Progenitor cell of endocrine pancreas (in vitro differentiated cells): Measurements from ENCODE around the gene PPP3CA. TPM values are rescaled to one million over a fixed set of nuclear protein-coding genes. Genes with fewer than 3 reads are reported as not detected.
A peak's percentile ranks its signal among the peaks of the same experiment; 100 is the strongest.

Experiments
- DNase-seq: peaks from one replicate; pipeline ENCODE4 v3.0.0; 2021; ENCODE audit warnings: low spot score; ENCODE audit not compliant: unreplicated experiment
- H3K27ac Mint-ChIP-seq: 2 replicates; pipeline ENCODE4 v1.8.0; 2021; ENCODE audit warnings: mild to moderate bottlenecking, moderate library complexity, mixed read lengths
- H3K27me3 Mint-ChIP-seq: 2 replicates; pipeline ENCODE4 v1.8.0; 2021; ENCODE audit warnings: mixed read lengths
- H3K36me3 Mint-ChIP-seq: 2 replicates; pipeline ENCODE4 v1.8.0; 2022; ENCODE audit warnings: mixed read lengths; ENCODE audit not compliant: insufficient read depth
- H3K4me1 Mint-ChIP-seq: 2 replicates; pipeline ENCODE4 v1.8.0; 2021; ENCODE audit warnings: low read depth, mixed read lengths
- H3K4me3 Mint-ChIP-seq: 2 replicates; pipeline ENCODE4 v1.8.0; 2021; ENCODE audit warnings: low read depth, mild to moderate bottlenecking, moderate library complexity, mixed read lengths
- H3K9me3 Mint-ChIP-seq: 2 replicates; pipeline ENCODE4 v1.8.0; 2021; ENCODE audit warnings: low read depth, mixed read lengths
- total RNA-seq: library from RNA; stranded (reverse); gene quantifications from 2 replicates; pipeline ENCODE4 v1.2.1, GENCODE V29; 2021
- TF ChIP-seq, protein P1 (sequence below): fragments of 200-600 bp; sonication (generic); IDR thresholded peaks from one replicate; pipeline ENCODE4 v1.5.0; 2021; ENCODE audit warnings: antibody characterized with exemption, mild to moderate bottlenecking; ENCODE audit not compliant: unreplicated experiment

The PPP3CA gene
- total RNA-seq, 1 donor from 2014 or later = 22.5 TPM

DNA sequence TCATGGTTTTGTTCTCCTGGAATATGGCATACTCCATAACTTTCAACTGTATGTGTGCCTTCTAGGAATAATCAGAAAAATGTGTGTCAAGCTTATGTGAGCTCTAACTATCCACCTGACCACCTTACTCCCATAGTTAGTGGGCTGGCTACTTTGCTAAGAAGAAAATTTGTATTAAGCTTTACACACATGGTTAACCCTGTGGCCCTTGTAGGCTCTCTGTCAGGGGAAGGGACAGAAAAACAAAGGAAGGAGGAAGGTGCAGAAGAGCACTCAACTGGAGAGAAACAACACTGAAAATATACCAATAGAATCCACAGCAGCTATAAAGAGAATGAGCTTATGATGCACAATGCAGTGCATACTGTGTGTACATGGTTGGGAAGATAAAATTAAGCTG, 84.6 kb downstream of the PPP3CA start:
- no peak overlapping the region for H3K4me3 Mint-ChIP-seq
- TF ChIP-seq, protein P1, sequence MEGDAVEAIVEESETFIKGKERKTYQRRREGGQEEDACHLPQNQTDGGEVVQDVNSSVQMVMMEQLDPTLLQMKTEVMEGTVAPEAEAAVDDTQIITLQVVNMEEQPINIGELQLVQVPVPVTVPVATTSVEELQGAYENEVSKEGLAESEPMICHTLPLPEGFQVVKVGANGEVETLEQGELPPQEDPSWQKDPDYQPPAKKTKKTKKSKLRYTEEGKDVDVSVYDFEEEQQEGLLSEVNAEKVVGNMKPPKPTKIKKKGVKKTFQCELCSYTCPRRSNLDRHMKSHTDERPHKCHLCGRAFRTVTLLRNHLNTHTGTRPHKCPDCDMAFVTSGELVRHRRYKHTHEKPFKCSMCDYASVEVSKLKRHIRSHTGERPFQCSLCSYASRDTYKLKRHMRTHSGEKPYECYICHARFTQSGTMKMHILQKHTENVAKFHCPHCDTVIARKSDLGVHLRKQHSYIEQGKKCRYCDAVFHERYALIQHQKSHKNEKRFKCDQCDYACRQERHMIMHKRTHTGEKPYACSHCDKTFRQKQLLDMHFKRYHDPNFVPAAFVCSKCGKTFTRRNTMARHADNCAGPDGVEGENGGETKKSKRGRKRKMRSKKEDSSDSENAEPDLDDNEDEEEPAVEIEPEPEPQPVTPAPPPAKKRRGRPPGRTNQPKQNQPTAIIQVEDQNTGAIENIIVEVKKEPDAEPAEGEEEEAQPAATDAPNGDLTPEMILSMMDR = no peak
- peaks cover 48% of the 10 kb centered on the region for H3K4me1 Mint-ChIP-seq
- H3K27me3 Mint-ChIP-seq = no peaks in the 10 kb centered on the region
- peak overlapping the region; percentile 53 for H3K27ac Mint-ChIP-seq
- DNase-seq = no peak
- H3K36me3 Mint-ChIP-seq = no peaks in the 10 kb centered on the region
- H3K9me3 Mint-ChIP-seq = no peaks in the 10 kb centered on the region

DNA sequence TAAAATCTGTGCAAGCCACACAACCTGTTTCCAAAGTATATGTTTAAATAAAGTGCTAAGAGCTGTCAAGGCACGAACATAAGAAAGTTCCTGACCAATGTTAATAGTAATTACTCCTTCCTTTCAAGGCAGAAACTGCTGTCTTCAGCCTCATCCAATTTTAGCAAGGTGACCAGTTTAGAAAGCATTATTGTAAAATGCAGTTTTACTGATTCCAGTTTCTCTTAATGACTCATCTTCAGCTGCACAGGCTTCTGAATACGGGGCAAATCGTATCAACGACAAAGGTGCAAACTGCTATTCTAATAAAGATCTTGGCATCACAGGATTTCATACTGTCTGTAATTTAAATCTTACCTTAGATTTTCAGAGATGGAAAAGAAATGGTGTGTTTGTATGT, 87.5 kb downstream of the PPP3CA start:
- Mint-ChIP-seq H3K27me3 (no peaks in the 10 kb centered on the region), H3K9me3 (no peaks in the 10 kb centered on the region), H3K4me1 (peaks cover 61% of the 10 kb centered on the region), H3K36me3 (no peaks in the 10 kb centered on the region), H3K4me3 (no peak overlapping the region), H3K27ac (no peak overlapping the region)
- TF ChIP-seq, protein P1 = no peak
- no peak for DNase-seq

DNA sequence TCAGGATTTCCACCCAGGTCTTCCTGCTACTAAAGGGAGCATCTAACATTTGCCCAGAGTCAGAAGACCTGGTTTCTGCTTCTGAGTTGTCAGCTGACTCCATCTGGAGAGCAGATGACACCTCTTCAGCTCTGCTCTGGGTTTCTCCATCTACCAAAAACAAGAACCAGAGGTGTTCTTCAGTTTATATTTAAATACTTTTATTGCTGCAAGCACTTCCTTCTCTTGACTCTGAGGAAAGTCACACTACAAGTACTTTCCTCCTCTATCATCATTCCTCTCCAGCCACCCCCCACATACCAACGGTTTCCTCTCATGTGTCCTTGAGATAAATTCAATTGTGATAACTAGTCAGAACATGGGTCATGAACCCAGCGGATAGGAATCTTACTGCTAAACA, 88.4 kb downstream of the PPP3CA start:
- Mint-ChIP-seq H3K27ac (no peak overlapping the region), H3K4me1 (peaks cover 56% of the 10 kb centered on the region), H3K9me3 (no peaks in the 10 kb centered on the region), H3K4me3 (no peak overlapping the region), H3K36me3 (no peaks in the 10 kb centered on the region), H3K27me3 (no peaks in the 10 kb centered on the region)
- DNase-seq = no peak
- TF ChIP-seq, protein P1 = no peak

DNA sequence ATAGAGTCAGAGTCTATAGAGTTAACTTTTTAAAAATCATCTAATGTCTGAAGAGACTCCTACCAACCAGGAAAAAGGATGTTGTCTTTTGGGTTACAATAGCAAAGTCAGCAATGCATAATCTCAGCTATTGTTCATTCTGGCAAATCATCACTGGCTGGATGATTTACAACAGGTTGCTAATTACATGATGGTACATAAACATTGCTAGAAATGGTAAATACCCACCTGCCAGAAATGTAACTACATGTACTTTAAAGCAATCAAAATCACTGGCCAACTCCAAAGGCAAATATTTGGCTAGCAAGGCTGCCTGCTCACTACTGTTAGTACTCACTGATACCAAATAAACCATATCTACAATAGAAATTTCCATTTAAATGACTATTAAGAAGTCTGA, 91.1 kb downstream of the PPP3CA start:
- TF ChIP-seq, protein P1 = no peak
- Mint-ChIP-seq H3K4me3 (no peak overlapping the region), H3K27ac (peak overlapping the region; percentile 18), H3K4me1 (peaks cover 48% of the 10 kb centered on the region), H3K9me3 (no peaks in the 10 kb centered on the region), H3K27me3 (no peaks in the 10 kb centered on the region), H3K36me3 (no peaks in the 10 kb centered on the region)
- no peak for DNase-seq

DNA sequence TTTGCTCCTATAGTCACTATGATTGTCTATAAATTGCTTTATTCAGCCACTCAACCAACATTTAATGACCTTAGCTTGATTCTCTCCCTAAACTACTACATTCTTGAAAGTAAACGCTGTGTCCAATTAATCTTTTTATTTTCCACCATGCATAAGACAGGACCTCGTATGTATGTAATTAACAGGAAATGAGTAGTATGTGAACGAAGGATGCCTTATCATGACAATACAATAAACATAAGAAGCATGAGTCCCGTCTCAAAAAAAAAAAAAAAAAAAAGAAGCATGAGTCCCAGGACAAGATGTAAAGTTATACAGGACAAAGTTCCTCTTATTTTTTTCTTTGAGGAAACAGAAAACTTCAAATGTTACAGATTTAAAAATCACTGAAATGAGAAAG, 92.5 kb downstream of the PPP3CA start:
- no peak overlapping the region for H3K27ac Mint-ChIP-seq

More for the DNA sequence above, 92.5 kb downstream of the PPP3CA start:
- Mint-ChIP-seq H3K27me3 (no peaks in the 10 kb centered on the region), H3K36me3 (no peaks in the 10 kb centered on the region), H3K4me1 (peaks cover 39% of the 10 kb centered on the region), H3K9me3 (no peaks in the 10 kb centered on the region), H3K4me3 (no peak overlapping the region)
- TF ChIP-seq, protein P1 = no peak
- no peak for DNase-seq
